A549 (cell line): ENCODE results near the gene HRH2. TPM values are rescaled to one million over a fixed set of nuclear protein-coding genes. Genes with fewer than 3 reads are reported as not detected.
A peak's percentile ranks its signal among the peaks of the same experiment; 100 is the strongest.

ENCODE experiments used
- ATAC-seq, 2 experiments: fragments of 200-7000 bp in 1 of 2; fragments of >200 bp in 1 of 2; cut with Nextera tagmentation in 1 of 2; cut with Tn5 transposase in 1 of 2; 3 replicates each; pipeline versions ENCODE4 v1.8.0 to v1.9.1; 2018 to 2020; ENCODE audit warnings: mild to moderate bottlenecking in 1 of 2, moderate library complexity in 1 of 2
- CTCF ChIA-PET: fragments of 300-600 bp; sonication (Branson Sonifier 250); formaldehyde crosslinking; extraction: SDS; loops from one replicate; lab custom pipeline; 2021; ENCODE audit warnings: antibody characterized with exemption, inconsistent platforms; lab: Yijun Ruan, JAX
- POLR2A ChIA-PET: fragments of 350-600 bp; formaldehyde crosslinking; extraction: SDS; loops from one replicate; lab custom pipeline; 2021; ENCODE audit warnings: antibody characterized with exemption, inconsistent platforms; lab: Yijun Ruan, JAX
- DNase-seq, 2 experiments: peaks; one replicate each; pipeline versions ENCODE4 v3.0.0 to v3.0.0-alpha.2; 2011 to 2016; ENCODE audit warnings: low read depth in 1 of 2, low spot score in 1 of 2
- FAIRE-seq: peaks from 2 replicates; lab custom pipeline; 2011; peaks lifted over from hg19 to GRCh38; lab: Jason Lieb, UNC
- H3K27ac ChIP-seq, 2 experiments: fragments of >200 bp; sonication (Bioruptor Twin); formaldehyde crosslinking; 3 replicates each; pipeline ENCODE4 v1.5.1; 2016 to 2017
- H3K4me1 ChIP-seq: fragments of >200 bp; sonication (Bioruptor Twin); formaldehyde crosslinking; 3 replicates; pipeline ENCODE4 v1.6.1; 2016
- H3K4me2 ChIP-seq: fragments of >200 bp; sonication (Bioruptor Twin); formaldehyde crosslinking; 3 replicates; pipeline ENCODE4 v1.6.1; 2016
- H3K4me3 ChIP-seq: fragments of >200 bp; sonication (Bioruptor Twin); formaldehyde crosslinking; 3 replicates; pipeline ENCODE4 v1.5.1; 2016
- H3K9me3 ChIP-seq: fragments of >200 bp; sonication (Bioruptor Twin); formaldehyde crosslinking; 3 replicates; pipeline ENCODE4 v1.6.1; 2016
- BCL3 ChIP-seq: fragments of >200 bp; sonication (Bioruptor Twin); formaldehyde crosslinking; IDR thresholded peaks from 3 replicates; pipeline ENCODE4 v1.6.1; 2016
- CBX2 ChIP-seq: fragments of 200-600 bp; sonication (generic); IDR thresholded peaks from 2 replicates; pipeline ENCODE4 v1.6.1; 2016; ENCODE audit warnings: low read depth, mild to moderate bottlenecking, borderline replicate concordance
- CEBPB ChIP-seq, 2 experiments: fragments of >200 bp in 1 of 2; sonication (Bioruptor Twin) in 1 of 2; formaldehyde crosslinking in 1 of 2; IDR thresholded peaks; 2 replicates each; pipeline ENCODE4 v1.6.1; 2012 to 2016
- CHD4 ChIP-seq: fragments of 200-600 bp; sonication (generic); IDR thresholded peaks from 2 replicates; pipeline ENCODE4 v1.6.1; 2016; ENCODE audit warnings: antibody characterized with exemption, mild to moderate bottlenecking, borderline replicate concordance
- E2F6 ChIP-seq: IDR thresholded peaks from 2 replicates; pipeline ENCODE4 v1.6.1; 2012; ENCODE audit warnings: low read depth, borderline replicate concordance
- GATA3 ChIP-seq: IDR thresholded peaks from 2 replicates; pipeline ENCODE4 v1.6.1; 2012; ENCODE audit warnings: borderline replicate concordance
- HES2 ChIP-seq: fragments of >200 bp; sonication (Bioruptor Twin); formaldehyde crosslinking; IDR thresholded peaks from 2 replicates; pipeline ENCODE4 v1.6.1; 2016
- MAZ ChIP-seq: fragments of 150-350 bp; IDR thresholded peaks from 2 replicates; pipeline ENCODE4 v1.6.1; 2014; ENCODE audit warnings: antibody characterized with exemption, low read depth, low read length, borderline replicate concordance
- MYC ChIP-seq: IDR thresholded peaks from 2 replicates; pipeline ENCODE4 v1.6.1; 2012; ENCODE audit warnings: mild to moderate bottlenecking, inconsistent platforms, low read length, improper control_type of control experiment, borderline replicate concordance
- NFE2L2 ChIP-seq: fragments of 150-350 bp; conservative IDR thresholded peaks from 2 replicates; pipeline ENCODE4 v1.6.1; 2014; ENCODE audit warnings: low read length
- PBX3 ChIP-seq: IDR thresholded peaks from 2 replicates; pipeline ENCODE4 v1.6.1; 2012
- POLR2AphosphoS2 ChIP-seq: conservative IDR thresholded peaks from 2 replicates; pipeline ENCODE4 v1.6.1; 2012; ENCODE audit warnings: low read length, improper control_type of control experiment, inconsistent platforms
- RCOR1 ChIP-seq: fragments of 150-350 bp; IDR thresholded peaks from 2 replicates; pipeline ENCODE4 v1.6.1; 2014; ENCODE audit warnings: antibody characterized with exemption, low read length, low read depth
- REST ChIP-seq: fragments of 200-600 bp; sonication (generic); IDR thresholded peaks from 2 replicates; pipeline ENCODE4 v1.6.1; 2016; ENCODE audit warnings: antibody characterized with exemption, mild to moderate bottlenecking, moderate library complexity
- USF2 ChIP-seq: fragments of 450-650 bp; IDR thresholded peaks from 2 replicates; pipeline ENCODE4 v1.6.1; 2014; ENCODE audit warnings: antibody characterized with exemption
- ZC3H11A ChIP-seq: fragments of 450-650 bp; IDR thresholded peaks from 2 replicates; pipeline ENCODE4 v1.6.1; 2014; ENCODE audit warnings: antibody characterized with exemption, mild to moderate bottlenecking
- ZNF302 ChIP-seq: fragments of 250-450 bp; sonication (Bioruptor Pico); IDR thresholded peaks from 2 replicates; pipeline ENCODE4 v1.9.0; 2021; ENCODE audit warnings: inconsistent platforms, mild to moderate bottlenecking, moderate library complexity
- WGBS: methylation state at CpG from one replicate; pipeline ENCODE4 v1.1.6; 2017; ENCODE audit errors: missing lambda C conversion rate; 5-methylcytosine and 5-hydroxymethylcytosine counted together
- polyA plus RNA-seq, 4 experiments: library from polyadenylated mRNA; depleted of rRNA in 3 of 4; stranded (reverse); fragments of >200 nt; fragmentation: RNase III in 1 of 4; extraction: RNeasy Plus Mini Kit Qiagen cat#74134 plus additional on column Dnase treatment in 1 of 4; gene quantifications; 2 replicates in 3 of 4; 3 replicates in 1 of 4; pipeline ENCODE4 v1.2.3, GENCODE V29; 2011 to 2017

HRH2 gene
- polyA plus RNA-seq, 2 of the 4 experiments (the other 2 are of a cell fraction): 0.58 to 0.62 TPM

GRCh38 chr5:175728316-175728715, 70.4 kb downstream of the HRH2 start:
- TF ChIP-seq CBX2 (no peak), PBX3 (no peak), RCOR1 (no peak), HES2 (no peak), POLR2AphosphoS2 (no peak), ZC3H11A (no peak), CHD4 (no peak), REST (no peak), E2F6 (no peak), BCL3 (no peak), CEBPB (IDR thresholded peaks at IDR 0.05) (no peak), NFE2L2 (no peak), USF2 (no peak), ZNF302 (CRISPR knock-in tag) (no peak), GATA3 (no peak), MYC (no peak), MAZ (no peak)
- ATAC-seq (no peak), DNase-seq (no peak), FAIRE-seq (no peak)
- H3K4me2 ChIP-seq: no peak overlapping the region
- ChIA-PET CTCF (interaction anchor here (1.3 to 11.5 kb wide), 10 partner anchors 9 to 818 kb away, joined by 6 to 232 read pairs (median 29); partner anchors contain the start of gene CPLX2), POLR2A (no interaction called here)
- H3K9me3 ChIP-seq: peaks cover 5% of the 10 kb centered on the region; the same call in 1 of the 3 replicates
- WGBS: 82% methylated on average over 7 of the region's 12 CpGs
- peaks cover 24% of the 10 kb centered on the region for H3K4me1 ChIP-seq
- 0 out of 6 replicates have a peak overlapping the region, but pooled peaks of 1 of the 2 experiments have one; percentile 73 for H3K27ac ChIP-seq
- no peak overlapping the region for H3K4me3 ChIP-seq
